ENCODE results near the gene BRICD5. TPM values are rescaled to one million over a fixed set of nuclear protein-coding genes. Genes with fewer than 3 reads are reported as not detected.
A peak's percentile ranks its signal among the peaks of the same experiment; 100 is the strongest.
"Not testable (repeated sequence)": the region's sequence is repeated elsewhere in the genome, so short reads cannot be mapped to it uniquely, and the experiment has no call there.

The BRICD5 gene
- total RNA-seq, 2 experiments from 2014 or later: 8.0 to 8.8 TPM

DNA sequence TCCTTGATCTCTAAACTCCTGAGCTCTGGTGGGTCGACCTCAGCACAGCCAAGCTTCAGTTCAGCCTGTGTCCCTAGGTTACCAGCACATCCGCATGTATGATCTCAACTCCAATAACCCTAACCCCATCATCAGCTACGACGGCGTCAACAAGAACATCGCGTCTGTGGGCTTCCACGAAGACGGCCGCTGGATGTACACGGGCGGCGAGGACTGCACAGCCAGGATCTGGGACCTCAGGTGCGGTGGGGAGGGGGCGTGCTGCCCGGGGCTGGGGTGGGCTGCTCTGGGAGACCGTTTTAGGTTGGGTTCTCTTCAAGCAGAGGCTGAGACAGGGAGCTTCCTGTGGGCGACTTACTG lies 4.3 kb downstream of the BRICD5 start:
- intact Hi-C loops (cut with DNase I, micrococcal nuclease): loop anchor here (5.0 to 10.0 kb wide), 5 partner anchors 49 to 592 kb away; partner anchors contain the start of genes CRAMP1 (in 1 of the 2), IFT140 (in 1 of the 2), NTN3 (in 1 of the 2) and RNPS1 (in 1 of the 2)
- Mint-ChIP-seq H3K9me3 (ENCODE audit: low read depth) (no peaks in the 10 kb centered on the region), H3K27ac (peak overlapping the region; percentile 84), H3K36me3 (ENCODE audit: low read depth) (peaks cover 20% of the 10 kb centered on the region), H3K4me1 (peaks cover 16% of the 10 kb centered on the region), H3K27me3 (no peaks in the 10 kb centered on the region), H3K4me3 (peak overlapping the region; percentile 83)
- no peak for ATAC-seq
- ChIA-PET CTCF (interaction anchor here (0.6 to 0.7 kb wide), 2 partner anchors 16 to 306 kb away, joined by 3 to 4 read pairs; no protein-coding TSS in a partner anchor), POLR2A (interaction anchor here (1.1 kb wide), 1 partner anchor 51 kb away, joined by 3 read pairs; the partner anchor contains the start of gene TRAF7)
- no peak for DNase-seq

DNA sequence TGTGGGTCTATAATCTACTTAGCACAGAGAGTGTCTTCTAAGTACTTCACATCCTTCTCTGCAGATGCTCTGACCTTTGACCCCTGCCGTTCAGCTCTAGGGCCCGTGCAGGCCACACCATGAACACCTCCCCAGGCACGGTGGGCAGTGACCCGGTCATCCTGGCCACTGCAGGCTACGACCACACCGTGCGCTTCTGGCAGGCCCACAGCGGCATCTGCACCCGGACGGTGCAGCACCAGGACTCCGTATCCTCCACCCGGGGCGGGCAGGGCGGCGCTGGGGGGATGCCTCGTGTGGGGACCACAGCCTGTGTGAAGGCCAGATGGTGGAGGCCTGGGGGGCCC lies 4.7 kb downstream of the BRICD5 start:
- ATAC-seq (peak; percentile 27), DNase-seq (no peak)
- H3K36me3 Mint-ChIP-seq (ENCODE audit: low read depth): peaks cover 20% of the 10 kb centered on the region
- H3K27me3 Mint-ChIP-seq: no peaks in the 10 kb centered on the region
- ChIA-PET POLR2A (interaction anchor here (1.1 kb wide), 1 partner anchor 50 kb away, joined by 3 read pairs; the partner anchor contains the start of gene TRAF7), CTCF (interaction anchor here (0.7 kb wide), 1 partner anchor 307 kb away, joined by 4 read pairs; no protein-coding TSS in a partner anchor)
- H3K4me3 Mint-ChIP-seq: peak overlapping the region; percentile 83
- H3K9me3 Mint-ChIP-seq (ENCODE audit: low read depth): no peaks in the 10 kb centered on the region
- intact Hi-C loops (cut with DNase I, micrococcal nuclease): loop anchor here (1.0 to 10.0 kb wide), 19 partner anchors 8 to 591 kb away; partner anchors contain the start of genes E4F1 (in 2 of the 2), RNPS1 (in 2 of the 2), TRAF7 (in 2 of the 2) and ABCA3 (in 1 of the 2)
- H3K4me1 Mint-ChIP-seq: peaks cover 16% of the 10 kb centered on the region
- peak overlapping the region; percentile 84 for H3K27ac Mint-ChIP-seq

DNA sequence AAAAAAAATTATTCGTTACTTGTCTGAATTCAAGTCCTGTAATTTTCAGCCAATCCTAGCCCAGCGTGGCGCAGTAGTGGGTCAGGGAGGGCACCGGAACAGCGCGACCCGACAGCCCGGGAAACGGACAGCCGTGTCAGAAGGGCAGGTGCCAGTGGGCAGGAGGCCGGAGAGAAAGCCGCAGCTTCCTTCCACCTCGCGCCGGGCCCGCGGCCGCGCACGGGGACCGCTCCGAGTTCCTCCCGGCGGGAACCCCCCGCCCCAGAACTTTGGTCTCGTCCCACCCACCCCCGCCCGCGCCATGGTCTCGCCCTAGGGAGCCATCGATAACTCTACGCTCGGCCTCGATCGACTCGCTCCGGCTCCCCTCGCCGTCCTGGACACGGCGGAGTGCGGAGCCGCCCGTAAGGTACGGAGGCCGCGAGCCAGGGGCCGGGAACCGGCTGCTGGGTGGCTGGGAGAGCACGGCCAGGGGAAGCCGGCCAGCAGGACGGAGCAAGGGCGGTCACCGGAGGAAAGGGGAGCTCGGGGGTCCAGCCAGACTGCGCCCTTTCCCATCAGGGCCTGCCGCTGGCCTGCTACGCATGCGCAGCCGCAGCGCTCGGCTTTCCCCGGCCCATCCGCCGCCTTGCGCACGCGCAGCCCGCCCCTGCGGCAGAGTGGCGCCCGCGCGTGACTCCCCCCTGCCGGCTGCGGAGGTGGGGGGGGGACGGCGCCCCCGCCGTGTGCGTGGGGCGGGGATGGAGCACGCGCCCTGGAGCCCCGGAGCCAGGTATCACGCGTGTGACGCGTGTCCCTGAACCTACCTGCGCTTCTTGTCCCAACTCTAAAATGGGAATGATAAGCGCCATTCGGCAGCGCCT lies 5.3 kb downstream of the BRICD5 start, which contains the start of gene MLST8:
MLST8 (plus strand) TSS at position 351 of the 863 bp plus-strand sequence. CDS start 632 bp downstream, outside the sequence.
- peak; percentile 92 for DNase-seq
- intact Hi-C loops (cut with DNase I, micrococcal nuclease): loop anchor here (1.0 to 10.0 kb wide), 19 partner anchors 9 to 591 kb away; partner anchors contain the start of genes E4F1 (in 2 of the 2), RNPS1 (in 2 of the 2), TRAF7 (in 2 of the 2) and ABCA3 (in 1 of the 2)
- Mint-ChIP-seq H3K4me1 (peaks cover 16% of the 10 kb centered on the region), H3K27ac (peak within 1 kb of the TSS; percentile 84), H3K4me3 (peak within 1 kb of the TSS; percentile 83), H3K9me3 (ENCODE audit: low read depth) (no peaks in the 10 kb centered on the region), H3K36me3 (ENCODE audit: low read depth) (peaks cover 18% of the 10 kb centered on the region), H3K27me3 (no peaks in the 10 kb centered on the region)
- peak; percentile 84 for ATAC-seq
- ChIA-PET POLR2A (no interaction called here), CTCF (no interaction called here)

DNA sequence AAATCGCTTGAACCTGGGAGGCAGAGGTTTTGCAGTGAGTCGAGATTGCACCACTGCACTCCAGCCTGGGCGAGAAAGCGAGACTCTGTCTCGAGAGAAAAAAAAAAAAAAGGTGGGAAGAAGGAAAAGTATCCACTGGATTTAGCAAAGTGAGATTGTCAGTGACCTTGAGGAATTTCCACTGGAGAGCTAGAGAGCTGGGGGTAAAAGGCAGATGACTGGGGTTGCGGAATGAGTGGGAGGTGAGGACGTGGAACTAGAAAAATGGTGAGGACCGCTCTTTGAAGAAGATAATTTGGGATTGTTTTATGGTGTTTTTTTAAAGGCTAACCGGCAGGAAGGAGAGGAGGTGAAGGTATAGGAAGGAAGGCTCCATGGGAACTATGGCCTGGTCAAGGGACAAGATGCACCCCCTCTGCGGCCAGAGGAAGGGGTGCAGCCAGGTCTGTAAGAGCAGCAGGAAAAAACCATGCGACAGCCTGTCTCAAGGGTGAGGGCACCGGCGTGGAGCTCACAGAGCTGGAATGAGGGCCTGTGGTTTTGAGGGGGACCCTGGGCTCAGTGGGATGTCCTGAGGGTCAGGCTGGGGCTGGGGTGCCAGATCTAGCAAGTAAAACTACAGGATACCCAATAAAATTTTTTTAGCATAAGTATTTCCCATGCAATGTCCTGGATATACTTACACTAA lies 6.1 kb downstream of the BRICD5 start:
- Mint-ChIP-seq H3K27ac (peak overlapping the region; percentile 63), H3K27me3 (no peaks in the 10 kb centered on the region), H3K9me3 (ENCODE audit: low read depth) (no peaks in the 10 kb centered on the region), H3K4me1 (peaks cover 16% of the 10 kb centered on the region), H3K36me3 (ENCODE audit: low read depth) (peaks cover 17% of the 10 kb centered on the region), H3K4me3 (peak overlapping the region; percentile 83)
- CTCF ChIA-PET: interaction anchor here (0.5 to 1.9 kb wide), 5 partner anchors 10 to 1571 kb away, joined by 3 to 9 read pairs (median 4); partner anchors contain the start of gene PGP
- intact Hi-C loops (cut with DNase I, micrococcal nuclease): loop anchor here (1.0 to 10.0 kb wide), 19 partner anchors 10 to 590 kb away; partner anchors contain the start of genes E4F1 (in 2 of the 2), RNPS1 (in 2 of the 2), TRAF7 (in 2 of the 2) and ABCA3 (in 1 of the 2)
- POLR2A ChIA-PET: no interaction called here
- DNase-seq (no peak), ATAC-seq (no peak)

DNA sequence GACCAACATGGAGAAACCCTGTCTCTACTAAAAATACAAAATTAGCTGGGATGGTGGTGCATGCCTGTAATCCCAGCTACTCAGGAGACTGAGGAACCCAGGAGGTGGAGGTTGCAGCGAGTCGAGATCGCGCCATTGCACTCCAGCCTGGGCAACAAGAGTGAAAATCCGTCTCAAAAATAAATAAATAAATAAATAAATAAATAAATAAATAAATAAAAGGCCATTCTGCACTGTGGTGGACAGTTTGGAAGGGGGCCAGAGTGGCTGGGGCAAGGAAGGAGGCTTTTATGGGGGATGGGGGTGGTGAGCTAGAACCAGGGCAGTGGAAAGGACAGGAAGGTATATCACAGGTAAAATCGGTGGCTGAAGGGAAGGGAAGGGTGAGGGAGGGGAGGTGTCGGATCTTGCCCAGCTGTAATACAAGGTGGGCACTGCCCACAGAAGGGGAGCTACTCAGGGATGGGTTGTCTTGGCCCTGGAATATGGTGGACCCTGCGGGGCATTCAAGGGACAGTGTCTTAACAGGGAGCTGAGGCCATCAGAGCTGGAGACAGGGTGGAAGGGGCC lies 7.5 kb downstream of the BRICD5 start:
- POLR2A ChIA-PET; ATAC-seq; DNase-seq; H3K9me3 Mint-ChIP-seq (ENCODE audit: low read depth); H3K27me3 Mint-ChIP-seq; H3K27ac Mint-ChIP-seq: not testable (repeated sequence)
- H3K36me3 Mint-ChIP-seq (ENCODE audit: low read depth): peaks cover 17% of the 10 kb centered on the region
- intact Hi-C loops (cut with DNase I, micrococcal nuclease): loop anchor here in 1 of 2 experiments (10.0 kb wide), 1 partner anchor 588 kb away; the partner anchor contains the start of genes CRAMP1 and IFT140
- peak overlapping the region; percentile 83 for H3K4me3 Mint-ChIP-seq
- H3K4me1 Mint-ChIP-seq: peaks cover 16% of the 10 kb centered on the region
- CTCF ChIA-PET: interaction anchor here (0.7 to 1.9 kb wide), 3 partner anchors 8 to 182 kb away, joined by 3 to 9 read pairs (median 5); partner anchors contain the start of gene PGP

DNA sequence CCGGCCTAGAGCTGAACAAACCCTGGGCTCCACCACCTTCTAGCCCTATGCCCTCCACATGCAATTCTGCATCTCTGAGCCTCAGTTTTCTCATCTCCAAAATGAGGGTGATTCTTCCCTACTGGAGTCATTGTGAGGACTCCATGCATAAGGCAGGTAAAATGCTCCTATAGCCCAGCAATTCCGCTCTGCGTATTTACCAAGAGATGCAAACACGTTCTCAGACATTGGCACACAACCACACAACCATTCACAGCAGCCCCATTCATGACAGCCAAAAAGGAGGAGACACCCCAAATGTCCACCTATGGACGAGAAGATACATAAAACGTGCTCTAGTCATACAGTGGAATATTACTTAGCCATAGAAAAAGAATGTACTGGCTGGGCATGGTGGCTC lies 10.3 kb downstream of the BRICD5 start:
- Mint-ChIP-seq H3K9me3 (ENCODE audit: low read depth) (no peaks in the 10 kb centered on the region), H3K4me3 (no peak overlapping the region), H3K36me3 (ENCODE audit: low read depth) (no peaks in the 10 kb centered on the region), H3K27ac (no peak overlapping the region), H3K4me1 (peaks cover 5% of the 10 kb centered on the region), H3K27me3 (peaks cover 16% of the 10 kb centered on the region)
- ATAC-seq (no peak), DNase-seq (no peak)
- intact Hi-C loops (cut with DNase I, micrococcal nuclease): loop anchor here in 1 of 2 experiments (10.0 kb wide), 1 partner anchor 586 kb away; the partner anchor contains the start of genes CRAMP1 and IFT140
- ChIA-PET CTCF (no interaction called here), POLR2A (no interaction called here)

DNA sequence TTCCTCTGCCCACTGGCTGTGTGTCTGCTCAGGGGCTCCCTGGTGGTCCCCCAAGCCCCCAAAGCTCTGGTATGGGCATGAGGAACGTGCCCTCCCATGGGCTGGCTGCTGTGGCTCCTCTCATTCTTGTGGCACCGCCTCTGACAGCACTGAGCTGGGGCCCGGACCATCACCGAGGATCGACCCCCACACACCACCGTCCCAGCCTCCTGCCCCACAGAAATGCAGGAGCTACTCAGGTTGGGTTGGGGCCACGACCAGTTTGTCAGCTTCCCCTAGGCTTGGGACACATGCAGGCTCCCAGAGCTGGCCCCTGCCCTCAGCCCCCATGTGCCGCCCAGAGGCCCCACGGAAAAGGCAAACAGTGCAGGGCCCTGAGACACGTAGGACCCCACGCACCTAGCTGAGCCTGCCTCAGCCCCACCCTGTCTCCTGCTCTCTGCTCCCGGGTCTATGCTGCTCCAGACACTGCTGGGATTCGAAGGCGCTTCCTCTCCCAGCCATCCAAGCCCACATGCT lies 11.0 kb downstream of the BRICD5 start:
- Mint-ChIP-seq H3K4me1 (peaks cover 10% of the 10 kb centered on the region), H3K4me3 (no peak overlapping the region), H3K9me3 (ENCODE audit: low read depth) (no peaks in the 10 kb centered on the region), H3K36me3 (ENCODE audit: low read depth) (no peaks in the 10 kb centered on the region), H3K27me3 (peaks cover 23% of the 10 kb centered on the region), H3K27ac (no peak overlapping the region)
- ATAC-seq (no peak), DNase-seq (no peak)
- CTCF ChIA-PET: no interaction called here
- intact Hi-C loops (cut with DNase I, micrococcal nuclease): loop anchor here in 1 of 2 experiments (5.0 to 10.0 kb wide), 2 partner anchors 288 to 585 kb away; partner anchors contain the start of genes CRAMP1 and IFT140
- POLR2A ChIA-PET: no interaction called here

DNA sequence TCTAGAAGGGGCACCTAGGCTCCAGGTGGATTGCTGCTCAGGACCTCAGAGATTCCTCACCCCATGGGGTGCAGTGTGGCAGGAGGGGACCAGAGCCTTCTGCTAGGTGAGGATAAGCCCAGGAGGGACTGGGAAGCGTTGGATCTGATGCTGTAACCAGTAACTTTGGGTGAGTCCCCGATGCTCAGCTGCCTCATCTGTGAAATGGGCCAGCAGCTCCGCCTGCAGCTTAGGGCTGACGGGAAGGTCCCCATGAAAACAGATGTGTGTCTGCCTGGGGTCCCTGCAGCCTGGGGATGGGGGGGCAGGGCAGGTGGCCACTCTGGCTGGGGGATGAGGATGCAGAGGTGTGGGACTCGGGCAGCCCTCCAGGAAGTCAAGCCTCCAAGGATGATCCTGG lies 11.6 kb downstream of the BRICD5 start:
- Mint-ChIP-seq H3K4me1 (peaks cover 5% of the 10 kb centered on the region), H3K27ac (no peak overlapping the region), H3K9me3 (ENCODE audit: low read depth) (no peaks in the 10 kb centered on the region), H3K4me3 (no peak overlapping the region), H3K27me3 (peaks cover 23% of the 10 kb centered on the region), H3K36me3 (ENCODE audit: low read depth) (no peaks in the 10 kb centered on the region)
- ChIA-PET POLR2A (no interaction called here), CTCF (no interaction called here)
- intact Hi-C loops (cut with DNase I, micrococcal nuclease): loop anchor here in 1 of 2 experiments (5.0 kb wide), 1 partner anchor 288 kb away; no protein-coding TSS in a partner anchor
- ATAC-seq (no peak), DNase-seq (no peak)

DNA sequence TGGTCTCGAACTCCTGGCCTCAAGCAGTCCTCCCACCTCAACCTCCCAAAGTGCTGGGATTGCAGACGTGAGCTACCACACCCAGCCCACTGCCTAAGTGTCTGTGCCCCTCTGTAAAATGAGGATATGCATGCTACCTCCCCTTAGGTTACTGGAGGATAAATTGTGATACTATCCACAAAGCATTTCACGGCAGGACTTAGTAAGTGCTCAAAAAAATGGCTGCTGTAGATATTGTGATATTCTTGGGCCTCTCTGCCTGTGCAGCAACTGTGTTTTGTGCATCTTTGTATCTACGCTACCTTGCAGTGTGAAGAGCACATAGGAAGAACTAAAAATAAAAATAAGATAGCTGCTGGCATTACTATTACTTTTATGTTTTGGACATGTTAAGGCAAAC lies 12.4 kb downstream of the BRICD5 start:
- POLR2A ChIA-PET: interaction anchor here (0.6 kb wide), 1 partner anchor 11 kb away, joined by 3 read pairs; no protein-coding TSS in a partner anchor

DNA sequence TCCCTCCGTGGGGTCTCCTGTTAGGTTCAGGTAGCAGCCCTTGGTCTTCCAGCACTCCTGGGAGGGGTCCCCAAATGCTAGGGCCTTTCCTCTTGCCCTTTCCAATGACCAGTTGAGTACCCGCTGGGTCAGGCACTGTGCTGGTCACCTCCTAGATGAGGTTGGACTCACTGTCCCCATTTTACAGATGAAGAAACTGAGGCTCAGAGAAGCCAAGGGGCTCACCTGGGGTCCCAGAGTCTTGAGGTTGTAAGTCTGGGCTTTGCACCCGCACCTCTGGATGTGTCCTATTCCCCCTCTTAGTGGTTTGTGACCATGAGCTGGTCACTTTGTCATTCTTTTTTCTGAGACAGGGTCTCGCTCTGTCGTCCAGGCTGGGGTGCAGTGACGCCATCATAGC lies 12.9 kb downstream of the BRICD5 start:
- Mint-ChIP-seq H3K27me3 (peaks cover 23% of the 10 kb centered on the region), H3K9me3 (ENCODE audit: low read depth) (no peaks in the 10 kb centered on the region), H3K4me1 (peaks cover 5% of the 10 kb centered on the region), H3K27ac (no peak overlapping the region), H3K36me3 (ENCODE audit: low read depth) (no peaks in the 10 kb centered on the region), H3K4me3 (peak overlapping the region; percentile 11)
- intact Hi-C loops (cut with DNase I, micrococcal nuclease): loop anchor here in 1 of 2 experiments (5.0 kb wide), 1 partner anchor 290 kb away; no protein-coding TSS in a partner anchor
- DNase-seq (no peak), ATAC-seq (no peak)
- ChIA-PET POLR2A (interaction anchor here (0.6 kb wide), 1 partner anchor 11 kb away, joined by 3 read pairs; no protein-coding TSS in a partner anchor), CTCF (interaction anchor here (0.9 kb wide), 1 partner anchor 57 kb away, joined by 3 read pairs; no protein-coding TSS in a partner anchor)

More for the DNA sequence above, 12.4 kb downstream of the BRICD5 start:
- H3K27me3 Mint-ChIP-seq: peaks cover 23% of the 10 kb centered on the region
- no peak for ATAC-seq
- H3K4me1 Mint-ChIP-seq: peaks cover 5% of the 10 kb centered on the region
- CTCF ChIA-PET: no interaction called here
- no peak overlapping the region for H3K27ac Mint-ChIP-seq
- no peak for DNase-seq
- no peaks in the 10 kb centered on the region for H3K9me3 Mint-ChIP-seq (ENCODE audit: low read depth)
- intact Hi-C loops (cut with DNase I, micrococcal nuclease): loop anchor here in 1 of 2 experiments (5.0 kb wide), 1 partner anchor 289 kb away; no protein-coding TSS in a partner anchor
- H3K4me3 Mint-ChIP-seq: peak overlapping the region; percentile 11
- H3K36me3 Mint-ChIP-seq (ENCODE audit: low read depth): no peaks in the 10 kb centered on the region

Measured in activated CD4-positive, alpha-beta T cell treated with anti-CD3 and anti-CD28 coated beads for 36 hours (primary cell).